K562 (cell line): ENCODE measurements around the gene GPATCH4. TPM values are rescaled to one million over a fixed set of nuclear protein-coding genes. Genes with fewer than 3 reads are reported as not detected.

Source experiments
- GABPB1 ChIP-seq: sonication (generic); formaldehyde crosslinking; IDR thresholded peaks from 2 replicates; pipeline ENCODE4 v1.8.0; 2022; ENCODE audit warnings: mild to moderate bottlenecking, missing genetic modification reagents
- HIVEP1 ChIP-seq: fragments of 250-450 bp; sonication (Bioruptor Pico); IDR thresholded peaks from 2 replicates; pipeline ENCODE4 v1.4.0; 2020; ENCODE audit warnings: mild to moderate bottlenecking
- NFRKB ChIP-seq: fragments of 450-650 bp; IDR thresholded peaks from 2 replicates; pipeline ENCODE4 v1.6.1; 2016; ENCODE audit warnings: low read depth
- PHTF2 ChIP-seq: fragments of 250-450 bp; sonication (Bioruptor Pico); IDR thresholded peaks from 2 replicates; pipeline ENCODE4 v1.5.0; 2021; ENCODE audit warnings: mild to moderate bottlenecking
- POLR2G ChIP-seq: fragments of 200-400 bp; formaldehyde crosslinking; IDR thresholded peaks from 2 replicates; pipeline ENCODE4 v1.6.1; 2017; ENCODE audit warnings: low read depth, mild to moderate bottlenecking, antibody characterized with exemption, low read length, moderate library complexity
- RBM25 ChIP-seq: fragments of 200-400 bp; formaldehyde crosslinking; IDR thresholded peaks from 2 replicates; pipeline ENCODE4 v1.6.1; 2018; ENCODE audit warnings: low read length, low read depth, moderate library complexity; ENCODE audit not compliant: severe bottlenecking
- RBM39 ChIP-seq: fragments of 200-400 bp; formaldehyde crosslinking; optimal IDR thresholded peaks from 2 replicates; pipeline ENCODE3; 2018; ENCODE audit warnings: low read depth, low read length
- TAF9B ChIP-seq: fragments of 450-650 bp; IDR thresholded peaks from 2 replicates; pipeline ENCODE4 v1.6.1; 2018; ENCODE audit warnings: mild to moderate bottlenecking; ENCODE audit not compliant: partially characterized antibody
- TEAD1 ChIP-seq, 2 experiments: fragments of 450-650 bp in 1 of 2; sonication (generic) in 1 of 2; formaldehyde crosslinking; IDR thresholded peaks; 2 replicates each; pipeline versions ENCODE4 v1.4.0 to v1.8.0; 2020 to 2022; ENCODE audit warnings: mild to moderate bottlenecking in 2 of 2, missing genetic modification reagents in 1 of 2
- ZKSCAN3 ChIP-seq: fragments of 250-450 bp; sonication (Bioruptor Pico); IDR thresholded peaks from 2 replicates; pipeline ENCODE4 v1.4.0; 2020
- ZNF384 ChIP-seq: IDR thresholded peaks from 2 replicates; pipeline ENCODE4 v1.6.1; 2012; ENCODE audit warnings: low read depth, low read length, improper control_type of control experiment
- ZNF551 ChIP-seq: fragments of 250-450 bp; sonication (Bioruptor Pico); IDR thresholded peaks from 2 replicates; pipeline ENCODE4 v1.5.0; 2021; ENCODE audit warnings: mild to moderate bottlenecking, moderate library complexity
- polyA plus RNA-seq, 8 experiments: library from polyadenylated mRNA; depleted of rRNA in 4 of 8; stranded (reverse) in 5 of 8; unstranded in 3 of 8; fragments of >200 nt; fragmentation: Nextera tagmentation in 2 of 8; fragmentation: Illumina TruSeq in 1 of 8; extraction: Ambion mirVana in 2 of 8; extraction: Trizol in 1 of 8; gene quantifications; 2 replicates each; pipeline versions ENCODE4 v1.2.1 to v1.2.3, GENCODE V29; 2011 to 2014; ENCODE audit warnings: inconsistent platforms in 1 of 8, missing spikeins in 1 of 8
- total RNA-seq, 7 experiments: library from RNA; depleted of rRNA in 6 of 7; stranded (reverse); fragments of >200 nt in 6 of 7; fragmentation: Illumina TruSeq in 2 of 7; extraction: Trizol in 2 of 7; gene quantifications; 2 replicates each; pipeline versions ENCODE4 v1.2.1 to v1.2.3, GENCODE V29; 2011 to 2021; ENCODE audit warnings: low replicate concordance in 1 of 7
- TF ChIP-seq, protein P1 (sequence below): sonication (generic); formaldehyde crosslinking; IDR thresholded peaks from 2 replicates; pipeline ENCODE4 v1.8.1; 2023; ENCODE audit warnings: mild to moderate bottlenecking, missing genetic modification reagents, moderate library complexity
- TF ChIP-seq, protein P2 (sequence below): fragments of 250-450 bp; sonication (Bioruptor Pico); IDR thresholded peaks from 2 replicates; pipeline ENCODE4 v1.9.0; 2021; ENCODE audit warnings: mild to moderate bottlenecking, inconsistent platforms
- TF ChIP-seq, protein P3 (sequence below): fragments of 450-650 bp; IDR thresholded peaks from 2 replicates; pipeline ENCODE4 v1.6.1; 2016; ENCODE audit warnings: low read depth

Gene GPATCH4
- total and polyA plus RNA-seq, 9 of the 15 experiments (the other 6 are each of a cell fraction or from before 2014, with no cell fraction given) = 43.7 to 105 (median 76.5) TPM

DNA sequence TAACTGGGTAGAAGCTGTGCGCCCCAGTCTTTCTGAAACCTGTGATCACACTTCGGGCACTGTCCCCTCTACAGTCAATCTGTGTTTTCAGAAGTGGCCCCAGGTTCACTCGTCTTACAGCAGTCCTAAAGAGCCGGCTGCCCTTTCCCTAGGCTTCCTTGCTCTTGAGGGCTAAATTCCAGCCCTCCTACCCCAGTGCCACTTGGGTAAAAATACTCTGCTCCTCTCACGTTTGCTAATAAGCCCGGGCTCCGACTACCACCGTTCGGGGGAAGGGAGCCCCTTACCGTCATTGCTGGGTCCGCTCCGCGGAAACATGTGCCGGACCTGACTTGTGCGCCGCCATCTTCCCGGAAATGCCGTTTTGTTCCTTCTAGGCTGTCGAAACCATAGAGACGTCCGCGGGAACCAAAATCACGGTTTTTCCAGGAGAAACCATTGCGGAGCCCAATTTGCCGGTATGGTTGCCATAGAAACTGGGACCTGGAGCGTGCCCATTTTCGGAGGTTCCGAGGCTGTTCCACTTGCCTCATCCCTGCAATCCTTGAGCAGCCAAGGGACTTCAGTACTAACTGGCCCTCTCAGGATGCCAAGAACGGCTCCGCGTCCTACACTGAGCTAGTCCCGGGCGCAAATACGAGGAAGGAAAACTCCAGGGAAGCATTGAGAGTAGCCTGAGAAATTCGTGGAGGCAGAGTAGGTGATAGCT is at the start of gene GPATCH4 (continued):
- TF ChIP-seq, protein P1, sequence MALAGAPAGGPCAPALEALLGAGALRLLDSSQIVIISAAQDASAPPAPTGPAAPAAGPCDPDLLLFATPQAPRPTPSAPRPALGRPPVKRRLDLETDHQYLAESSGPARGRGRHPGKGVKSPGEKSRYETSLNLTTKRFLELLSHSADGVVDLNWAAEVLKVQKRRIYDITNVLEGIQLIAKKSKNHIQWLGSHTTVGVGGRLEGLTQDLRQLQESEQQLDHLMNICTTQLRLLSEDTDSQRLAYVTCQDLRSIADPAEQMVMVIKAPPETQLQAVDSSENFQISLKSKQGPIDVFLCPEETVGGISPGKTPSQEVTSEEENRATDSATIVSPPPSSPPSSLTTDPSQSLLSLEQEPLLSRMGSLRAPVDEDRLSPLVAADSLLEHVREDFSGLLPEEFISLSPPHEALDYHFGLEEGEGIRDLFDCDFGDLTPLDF (CRISPR knock-in tag) = peak; percentile 62; the same call in 1 of the 2 replicates
- TF ChIP-seq, protein P2, sequence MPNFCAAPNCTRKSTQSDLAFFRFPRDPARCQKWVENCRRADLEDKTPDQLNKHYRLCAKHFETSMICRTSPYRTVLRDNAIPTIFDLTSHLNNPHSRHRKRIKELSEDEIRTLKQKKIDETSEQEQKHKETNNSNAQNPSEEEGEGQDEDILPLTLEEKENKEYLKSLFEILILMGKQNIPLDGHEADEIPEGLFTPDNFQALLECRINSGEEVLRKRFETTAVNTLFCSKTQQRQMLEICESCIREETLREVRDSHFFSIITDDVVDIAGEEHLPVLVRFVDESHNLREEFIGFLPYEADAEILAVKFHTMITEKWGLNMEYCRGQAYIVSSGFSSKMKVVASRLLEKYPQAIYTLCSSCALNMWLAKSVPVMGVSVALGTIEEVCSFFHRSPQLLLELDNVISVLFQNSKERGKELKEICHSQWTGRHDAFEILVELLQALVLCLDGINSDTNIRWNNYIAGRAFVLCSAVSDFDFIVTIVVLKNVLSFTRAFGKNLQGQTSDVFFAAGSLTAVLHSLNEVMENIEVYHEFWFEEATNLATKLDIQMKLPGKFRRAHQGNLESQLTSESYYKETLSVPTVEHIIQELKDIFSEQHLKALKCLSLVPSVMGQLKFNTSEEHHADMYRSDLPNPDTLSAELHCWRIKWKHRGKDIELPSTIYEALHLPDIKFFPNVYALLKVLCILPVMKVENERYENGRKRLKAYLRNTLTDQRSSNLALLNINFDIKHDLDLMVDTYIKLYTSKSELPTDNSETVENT = 0 out of 2 replicates have a peak, but pooled peaks have one; percentile 8
- TF ChIP-seq RBM39 (no peak), RBM25 (no peak), NFRKB (peak; percentile 86), HIVEP1 (CRISPR knock-in tag) (no peak), TAF9B (peak; percentile 88), GABPB1 (peak; percentile 93), ZNF384 (no peak), ZKSCAN3 (CRISPR knock-in tag) (no peak), TEAD1 (CRISPR knock-in tag; IDR thresholded peaks at IDR 0.05) (peak; percentile 71 to 77; a peak in 3 of 4 replicates), PHTF2 (CRISPR knock-in tag) (no peak), ZNF551 (CRISPR knock-in tag) (no peak), POLR2G (peak; percentile 77)
- TF ChIP-seq, protein P3, sequence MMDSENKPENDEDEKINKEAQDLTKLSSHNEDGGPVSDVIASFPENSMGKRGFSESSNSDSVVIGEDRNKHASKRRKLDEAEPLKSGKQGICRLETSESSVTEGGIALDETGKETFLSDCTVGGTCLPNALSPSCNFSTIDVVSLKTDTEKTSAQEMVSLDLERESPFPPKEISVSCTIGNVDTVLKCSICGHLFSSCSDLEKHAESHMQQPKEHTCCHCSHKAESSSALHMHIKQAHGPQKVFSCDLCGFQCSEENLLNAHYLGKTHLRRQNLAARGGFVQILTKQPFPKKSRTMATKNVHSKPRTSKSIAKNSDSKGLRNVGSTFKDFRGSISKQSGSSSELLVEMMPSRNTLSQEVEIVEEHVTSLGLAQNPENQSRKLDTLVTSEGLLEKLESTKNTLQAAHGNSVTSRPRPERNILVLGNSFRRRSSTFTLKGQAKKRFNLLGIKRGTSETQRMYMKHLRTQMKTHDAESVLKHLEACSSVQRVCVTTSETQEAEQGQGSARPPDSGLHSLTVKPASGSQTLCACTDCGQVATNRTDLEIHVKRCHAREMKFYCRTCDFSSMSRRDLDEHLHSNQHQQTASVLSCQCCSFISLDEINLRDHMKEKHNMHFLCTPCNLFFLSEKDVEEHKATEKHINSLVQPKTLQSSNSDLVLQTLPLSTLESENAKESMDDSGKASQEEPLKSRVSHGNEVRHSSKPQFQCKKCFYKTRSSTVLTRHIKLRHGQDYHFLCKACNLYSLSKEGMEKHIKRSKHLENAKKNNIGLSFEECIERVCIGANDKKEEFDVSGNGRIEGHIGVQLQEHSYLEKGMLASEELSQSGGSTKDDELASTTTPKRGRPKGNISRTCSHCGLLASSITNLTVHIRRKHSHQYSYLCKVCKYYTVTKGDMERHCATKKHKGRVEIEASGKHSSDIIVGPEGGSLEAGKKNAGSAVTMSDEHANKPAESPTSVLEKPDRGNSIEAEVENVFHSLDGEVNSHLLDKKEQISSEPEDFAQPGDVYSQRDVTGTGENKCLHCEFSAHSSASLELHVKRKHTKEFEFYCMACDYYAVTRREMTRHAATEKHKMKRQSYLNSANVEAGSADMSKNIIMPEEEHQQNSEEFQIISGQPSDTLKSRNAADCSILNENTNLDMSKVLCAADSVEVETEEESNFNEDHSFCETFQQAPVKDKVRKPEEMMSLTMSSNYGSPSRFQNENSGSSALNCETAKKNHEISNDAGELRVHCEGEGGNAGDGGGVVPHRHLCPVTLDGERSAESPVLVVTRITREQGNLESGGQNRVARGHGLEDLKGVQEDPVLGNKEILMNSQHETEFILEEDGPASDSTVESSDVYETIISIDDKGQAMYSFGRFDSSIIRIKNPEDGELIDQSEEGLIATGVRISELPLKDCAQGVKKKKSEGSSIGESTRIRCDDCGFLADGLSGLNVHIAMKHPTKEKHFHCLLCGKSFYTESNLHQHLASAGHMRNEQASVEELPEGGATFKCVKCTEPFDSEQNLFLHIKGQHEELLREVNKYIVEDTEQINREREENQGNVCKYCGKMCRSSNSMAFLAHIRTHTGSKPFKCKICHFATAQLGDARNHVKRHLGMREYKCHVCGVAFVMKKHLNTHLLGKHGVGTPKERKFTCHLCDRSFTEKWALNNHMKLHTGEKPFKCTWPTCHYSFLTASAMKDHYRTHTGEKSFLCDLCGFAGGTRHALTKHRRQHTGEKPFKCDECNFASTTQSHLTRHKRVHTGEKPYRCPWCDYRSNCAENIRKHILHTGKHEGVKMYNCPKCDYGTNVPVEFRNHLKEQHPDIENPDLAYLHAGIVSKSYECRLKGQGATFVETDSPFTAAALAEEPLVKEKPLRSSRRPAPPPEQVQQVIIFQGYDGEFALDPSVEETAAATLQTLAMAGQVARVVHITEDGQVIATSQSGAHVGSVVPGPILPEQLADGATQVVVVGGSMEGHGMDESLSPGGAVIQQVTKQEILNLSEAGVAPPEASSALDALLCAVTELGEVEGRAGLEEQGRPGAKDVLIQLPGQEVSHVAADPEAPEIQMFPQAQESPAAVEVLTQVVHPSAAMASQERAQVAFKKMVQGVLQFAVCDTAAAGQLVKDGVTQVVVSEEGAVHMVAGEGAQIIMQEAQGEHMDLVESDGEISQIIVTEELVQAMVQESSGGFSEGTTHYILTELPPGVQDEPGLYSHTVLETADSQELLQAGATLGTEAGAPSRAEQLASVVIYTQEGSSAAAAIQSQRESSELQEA = no peak
